SH-SY5Y (cell line): ENCODE measurements around the gene QRFP.

Experiments used
- GATA2 ChIP-seq: IDR thresholded peaks from 2 replicates; pipeline ENCODE4 v1.6.1; 2011; ENCODE audit warnings: mild to moderate bottlenecking, low read depth, low read length
- GATA3 ChIP-seq: IDR thresholded peaks from 2 replicates; pipeline ENCODE4 v1.6.1; 2011; ENCODE audit warnings: low read depth, mild to moderate bottlenecking, low read length, moderate library complexity

- TF ChIP-seq GATA2: no peak
- no peak for TF ChIP-seq GATA3
Observed at GRCh38 chr9:130940027-130940549, 43.5 kb upstream of the QRFP start.
